Measurements from ENCODE around the gene RALGPS2. TPM values are rescaled to one million over a fixed set of nuclear protein-coding genes. Genes with fewer than 3 reads are reported as not detected.

RALGPS2 gene
- total and polyA plus RNA-seq, 2 donors (not counting 1 experiment from before 2014, with no cell fraction given), result 59.6 to 251 TPM

DNA sequence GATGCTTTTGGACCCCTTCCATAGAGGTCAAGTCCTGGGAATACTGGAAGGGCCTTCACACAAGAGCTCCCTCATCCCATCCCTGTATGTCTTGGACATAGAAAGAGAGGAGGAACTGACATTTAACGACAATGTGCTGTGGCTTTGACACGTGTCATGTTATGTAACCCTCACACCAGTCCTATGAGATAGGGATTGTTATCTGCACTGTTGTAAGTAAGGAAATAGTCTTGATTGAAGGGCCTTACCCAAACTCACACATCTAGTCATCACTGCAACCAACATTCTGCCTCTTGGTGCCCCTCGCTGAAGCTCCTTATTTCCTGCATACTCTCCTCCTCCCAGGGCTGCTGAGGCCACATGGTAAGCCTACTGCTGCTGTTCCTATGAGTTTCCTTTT is 209.5 kb downstream of the RALGPS2 start:
- Mint-ChIP-seq H3K27ac (peak overlapping the region; percentile 42), H3K27me3 (no peaks in the 10 kb centered on the region), H3K4me3 (no peak overlapping the region), H3K9me3 (ENCODE audit: insufficient read depth) (no peaks in the 10 kb centered on the region), H3K4me1 (peaks cover 48% of the 10 kb centered on the region)
- 100% methylated on average over 1 of the region's 3 CpGs for WGBS (ENCODE audit: insufficient coverage)
- Histone ChIP-seq H2AFZ (ENCODE audit: insufficient read depth, low read depth, low read length, poor library complexity, severe bottlenecking) (no peak overlapping the region), H3K4me3 (ENCODE audit: control extremely low read depth in 1 of 5, extremely low read depth in 1 of 5, insufficient read depth in 1 of 5, low read depth in 2 of 5, low read length in 4 of 5) (no peak overlapping the region), H3K9me3 (ENCODE audit: control extremely low read depth in 1 of 3, control insufficient read depth in 2 of 3, insufficient read depth in 1 of 3, low read length in 2 of 3) (peaks cover 0 to 5% (median 0%) of the 10 kb centered on the region in 3 donors), H3K9ac (ENCODE audit: low read length) (no peak overlapping the region), H3K27me3 (replicated peaks in 1 of 4; ENCODE audit: control extremely low read depth in 1 of 4, control insufficient read depth in 3 of 4, insufficient read depth in 4 of 4, low read length in 3 of 4) (no peaks in the 10 kb centered on the region), H4K20me1 (ENCODE audit: control insufficient read depth, insufficient read depth, low read length, poor library complexity, severe bottlenecking) (no peaks in the 10 kb centered on the region), H3K36me3 (replicated peaks in 1 of 2; ENCODE audit: control extremely low read depth in 1 of 2, control insufficient read depth in 1 of 2, extremely low read depth in 1 of 2, insufficient read depth in 2 of 2, low read length in 1 of 2) (no peaks in the 10 kb centered on the region), H3K4me2 (replicated peaks; ENCODE audit: low read depth, low read length, poor library complexity, severe bottlenecking) (no peak overlapping the region), H3K4me1 (ENCODE audit: control insufficient read depth in 2 of 2, insufficient read depth in 2 of 2, low read length in 2 of 2) (peaks cover 19 to 29% of the 10 kb centered on the region in 2 donors), H3K79me2 (ENCODE audit: control insufficient read depth, insufficient read depth, low read length) (no peaks in the 10 kb centered on the region), H3K27ac (ENCODE audit: low read length in 2 of 2) (peak overlapping the region in 1 of 2 donors; percentile 46)
- CTCF ChIA-PET, result interaction anchor here (4.0 kb wide), 1 partner anchor 68 kb away, joined by 17 read pairs; no protein-coding TSS in a partner anchor
- intact Hi-C loops (cut with micrococcal nuclease), result no loop called here
- TF ChIP-seq EZH2 (IDR thresholded peaks at IDR 0.05; ENCODE audit: borderline replicate concordance, insufficient read depth, low read depth, low read length, poor library complexity, severe bottlenecking), result no peak
- TF ChIP-seq, protein P1, sequence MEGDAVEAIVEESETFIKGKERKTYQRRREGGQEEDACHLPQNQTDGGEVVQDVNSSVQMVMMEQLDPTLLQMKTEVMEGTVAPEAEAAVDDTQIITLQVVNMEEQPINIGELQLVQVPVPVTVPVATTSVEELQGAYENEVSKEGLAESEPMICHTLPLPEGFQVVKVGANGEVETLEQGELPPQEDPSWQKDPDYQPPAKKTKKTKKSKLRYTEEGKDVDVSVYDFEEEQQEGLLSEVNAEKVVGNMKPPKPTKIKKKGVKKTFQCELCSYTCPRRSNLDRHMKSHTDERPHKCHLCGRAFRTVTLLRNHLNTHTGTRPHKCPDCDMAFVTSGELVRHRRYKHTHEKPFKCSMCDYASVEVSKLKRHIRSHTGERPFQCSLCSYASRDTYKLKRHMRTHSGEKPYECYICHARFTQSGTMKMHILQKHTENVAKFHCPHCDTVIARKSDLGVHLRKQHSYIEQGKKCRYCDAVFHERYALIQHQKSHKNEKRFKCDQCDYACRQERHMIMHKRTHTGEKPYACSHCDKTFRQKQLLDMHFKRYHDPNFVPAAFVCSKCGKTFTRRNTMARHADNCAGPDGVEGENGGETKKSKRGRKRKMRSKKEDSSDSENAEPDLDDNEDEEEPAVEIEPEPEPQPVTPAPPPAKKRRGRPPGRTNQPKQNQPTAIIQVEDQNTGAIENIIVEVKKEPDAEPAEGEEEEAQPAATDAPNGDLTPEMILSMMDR (IDR thresholded peaks at IDR 0.05), result no peak
- POLR2A ChIA-PET, result interaction anchor here (0.6 kb wide), 1 partner anchor 40 kb away, joined by 4 read pairs; no protein-coding TSS in a partner anchor
- DNase-seq, result no peak
- no peak for ATAC-seq (ENCODE audit: low read depth)

DNA sequence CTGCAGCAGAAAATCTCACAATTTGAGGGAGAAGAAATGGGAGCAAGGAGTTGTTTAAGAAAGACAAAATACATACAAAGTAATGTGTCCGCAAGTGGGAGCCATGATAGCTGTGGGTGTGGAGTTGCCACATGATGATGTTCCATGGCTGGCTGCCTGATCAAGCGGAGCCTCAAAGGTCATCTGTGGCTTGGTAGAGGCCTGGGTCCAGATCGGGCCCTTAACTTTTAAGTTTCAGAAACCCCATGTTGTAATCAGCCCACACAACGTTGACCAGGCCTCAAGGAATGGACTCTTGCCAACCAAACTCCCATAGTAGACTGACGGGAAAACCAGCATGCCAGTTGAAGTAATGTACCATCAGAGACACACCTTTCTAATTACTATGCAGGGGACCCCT is 210.6 kb downstream of the RALGPS2 start:
- DNase-seq, result no peak
- Histone ChIP-seq H3K4me1 (ENCODE audit: control insufficient read depth in 2 of 2, insufficient read depth in 2 of 2, low read length in 2 of 2) (peaks cover 19 to 29% of the 10 kb centered on the region in 2 donors), H3K4me2 (replicated peaks; ENCODE audit: low read depth, low read length, poor library complexity, severe bottlenecking) (no peak overlapping the region), H2AFZ (ENCODE audit: insufficient read depth, low read depth, low read length, poor library complexity, severe bottlenecking) (no peak overlapping the region), H3K9me3 (ENCODE audit: control extremely low read depth in 1 of 3, control insufficient read depth in 2 of 3, insufficient read depth in 1 of 3, low read length in 2 of 3) (peaks cover 0 to 5% (median 0%) of the 10 kb centered on the region in 3 donors), H3K9ac (ENCODE audit: low read length) (no peak overlapping the region), H3K4me3 (ENCODE audit: control extremely low read depth in 1 of 5, extremely low read depth in 1 of 5, insufficient read depth in 1 of 5, low read depth in 2 of 5, low read length in 4 of 5) (no peak overlapping the region), H3K79me2 (ENCODE audit: control insufficient read depth, insufficient read depth, low read length) (no peaks in the 10 kb centered on the region), H4K20me1 (ENCODE audit: control insufficient read depth, insufficient read depth, low read length, poor library complexity, severe bottlenecking) (no peaks in the 10 kb centered on the region), H3K36me3 (replicated peaks in 1 of 2; ENCODE audit: control extremely low read depth in 1 of 2, control insufficient read depth in 1 of 2, extremely low read depth in 1 of 2, insufficient read depth in 2 of 2, low read length in 1 of 2) (no peaks in the 10 kb centered on the region), H3K27ac (ENCODE audit: low read length in 2 of 2) (no peak overlapping the region), H3K27me3 (replicated peaks in 1 of 4; ENCODE audit: control extremely low read depth in 1 of 4, control insufficient read depth in 3 of 4, insufficient read depth in 4 of 4, low read length in 3 of 4) (no peaks in the 10 kb centered on the region)
- no peak for ATAC-seq (ENCODE audit: low read depth)
- intact Hi-C loops (cut with micrococcal nuclease), result no loop called here
- Mint-ChIP-seq H3K4me3 (no peak overlapping the region), H3K27me3 (no peaks in the 10 kb centered on the region), H3K27ac (no peak overlapping the region), H3K9me3 (ENCODE audit: insufficient read depth) (no peaks in the 10 kb centered on the region), H3K4me1 (peaks cover 38% of the 10 kb centered on the region)
- POLR2A ChIA-PET, result no interaction called here
- 90% methylated on average over 2 of the region's 5 CpGs for WGBS (ENCODE audit: insufficient coverage)
- no peak for TF ChIP-seq EZH2 (IDR thresholded peaks at IDR 0.05; ENCODE audit: borderline replicate concordance, insufficient read depth, low read depth, low read length, poor library complexity, severe bottlenecking)
- TF ChIP-seq, protein P1 (IDR thresholded peaks at IDR 0.05), result no peak
- CTCF ChIA-PET, result no interaction called here

Measured in B cell (primary cell).